ENCODE results near the gene PROZ.
A peak's percentile ranks its signal among the peaks of the same experiment; 100 is the strongest.

The PROZ gene

DNA sequence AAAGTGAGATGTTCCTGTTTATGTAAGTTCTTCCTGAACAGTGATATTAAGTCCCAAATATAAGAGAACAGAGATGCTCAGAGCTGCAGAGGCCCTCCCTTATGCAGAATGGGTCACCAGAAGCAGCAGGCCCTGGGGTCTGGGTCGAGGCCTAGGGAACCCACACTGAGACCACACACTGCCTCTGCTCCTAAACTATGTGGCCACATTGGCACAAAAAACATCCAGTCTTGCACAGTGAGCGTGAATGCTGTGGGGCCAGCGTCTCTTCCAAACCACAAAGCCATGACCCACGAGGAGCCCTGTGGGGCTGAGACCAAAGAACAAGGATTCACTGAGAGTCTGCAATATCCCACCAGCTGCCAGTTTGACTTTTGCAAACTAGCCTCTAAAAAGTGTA is 23.6 kb downstream of the PROZ start:
- Histone ChIP-seq H3K4me3 (ENCODE audit: extremely low read depth, insufficient read depth, low read length, poor library complexity, severe bottlenecking) (no peak overlapping the region), H3K9me3 (ENCODE audit: control insufficient read depth, low read length) (no peaks in the 10 kb centered on the region), H3K4me1 (ENCODE audit: control insufficient read depth, insufficient read depth, low read length, poor library complexity, severe bottlenecking) (peaks cover 57% of the 10 kb centered on the region), H3K27ac (ENCODE audit: low read depth, low read length, severe bottlenecking) (no peak overlapping the region), H3K36me3 (ENCODE audit: control insufficient read depth, insufficient read depth, low read length) (peaks cover 79% of the 10 kb centered on the region)
- 95 to 97% methylated on average over 4 of the region's 4 CpGs for WGBS, 2 experiments (ENCODE audit: insufficient coverage in 2 of 2)

DNA sequence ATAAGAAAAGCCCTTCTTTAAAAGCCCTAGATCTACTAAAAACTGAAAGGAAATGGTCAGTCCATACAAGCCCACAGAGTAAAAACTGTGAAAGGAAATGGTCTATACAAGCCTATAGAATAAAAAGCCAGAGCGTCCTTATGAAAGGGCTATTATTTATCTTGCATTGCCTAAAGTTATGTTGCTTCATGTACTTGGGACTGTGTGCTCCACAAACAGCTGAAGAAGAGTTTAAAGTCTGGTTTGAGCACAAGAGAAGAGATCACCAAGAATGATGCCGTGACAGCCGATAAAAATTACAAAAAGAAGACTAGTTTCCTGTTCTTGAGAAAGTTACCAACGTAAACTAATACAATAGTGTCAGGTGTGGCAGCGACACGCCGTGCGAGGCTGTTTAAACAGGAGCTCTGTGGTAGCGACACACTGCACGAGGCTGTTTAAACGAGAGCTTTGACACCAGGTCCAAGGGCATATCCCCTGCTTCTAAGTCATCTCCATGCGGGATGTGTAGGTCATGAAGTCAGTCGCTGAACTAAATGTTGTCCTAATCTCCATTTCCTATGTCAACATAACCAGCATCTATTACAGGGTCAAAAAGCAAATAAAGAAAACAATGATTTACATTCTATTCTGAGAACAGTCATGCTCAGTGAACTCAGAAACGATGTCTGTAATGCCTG is 25.1 kb downstream of the PROZ start:
- peaks cover 51% of the 10 kb centered on the region for H3K4me1 ChIP-seq (ENCODE audit: control insufficient read depth, insufficient read depth, low read length, poor library complexity, severe bottlenecking)
- no peak overlapping the region for H3K4me3 ChIP-seq (ENCODE audit: extremely low read depth, insufficient read depth, low read length, poor library complexity, severe bottlenecking)
- peaks cover 79% of the 10 kb centered on the region for H3K36me3 ChIP-seq (ENCODE audit: control insufficient read depth, insufficient read depth, low read length)
- H3K27ac ChIP-seq (ENCODE audit: low read depth, low read length, severe bottlenecking) = no peak overlapping the region
- 93 to 96% methylated on average over 13 to 14 of the region's 14 CpGs for WGBS, 2 experiments (ENCODE audit: insufficient coverage in 2 of 2)
- H3K9me3 ChIP-seq (ENCODE audit: control insufficient read depth, low read length) = no peaks in the 10 kb centered on the region

DNA sequence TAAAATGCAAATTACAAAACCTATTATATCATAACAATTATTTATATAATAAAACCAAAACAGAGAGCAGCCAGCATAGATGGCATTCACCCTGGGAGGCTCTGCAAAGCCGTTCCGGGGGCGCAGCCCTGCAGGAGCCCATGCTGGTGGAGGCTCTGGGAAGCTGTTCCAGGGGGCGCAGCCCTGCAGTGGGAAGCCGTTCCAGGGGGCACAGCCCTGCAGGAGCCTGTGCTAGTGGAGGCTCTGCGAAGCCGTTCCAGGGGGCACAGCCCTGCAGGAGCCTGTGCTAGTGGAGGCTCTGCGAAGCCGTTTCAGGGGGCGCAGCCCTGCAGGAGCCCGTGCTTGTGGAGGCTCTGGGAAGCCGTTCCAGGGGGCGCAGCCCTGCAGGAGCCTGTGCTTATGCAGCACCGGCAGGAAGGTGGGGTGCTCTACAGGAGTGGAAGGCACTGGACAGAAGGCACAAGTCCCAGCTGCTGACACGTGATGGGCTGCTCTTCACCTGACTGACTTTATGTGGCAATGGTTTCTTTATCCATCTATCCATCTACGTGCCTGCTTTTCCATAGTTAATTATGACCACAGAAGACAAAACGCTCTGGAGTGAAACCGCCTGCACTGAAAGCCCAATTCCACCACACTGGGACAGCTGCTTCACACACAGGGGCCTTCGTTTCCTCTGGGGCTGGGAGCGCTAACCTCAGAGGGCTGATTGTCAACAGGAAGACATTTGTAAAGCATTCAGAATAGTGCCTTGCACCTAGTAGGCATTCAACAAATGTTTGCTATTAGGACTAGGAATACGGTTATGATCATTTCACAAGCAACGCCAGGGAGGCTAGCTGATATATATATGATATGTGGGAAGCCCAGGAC is 26.4 kb downstream of the PROZ start:
- Histone ChIP-seq H3K4me3 (ENCODE audit: extremely low read depth, insufficient read depth, low read length, poor library complexity, severe bottlenecking) (no peak overlapping the region), H3K9me3 (ENCODE audit: control insufficient read depth, low read length) (peaks cover 6% of the 10 kb centered on the region), H3K4me1 (ENCODE audit: control insufficient read depth, insufficient read depth, low read length, poor library complexity, severe bottlenecking) (peaks cover 39% of the 10 kb centered on the region), H3K27ac (ENCODE audit: low read depth, low read length, severe bottlenecking) (no peak overlapping the region), H3K36me3 (ENCODE audit: control insufficient read depth, insufficient read depth, low read length) (peaks cover 79% of the 10 kb centered on the region)
- 88 to 92% methylated on average over 16 to 21 of the region's 22 CpGs for WGBS, 2 experiments (ENCODE audit: insufficient coverage in 2 of 2)

DNA sequence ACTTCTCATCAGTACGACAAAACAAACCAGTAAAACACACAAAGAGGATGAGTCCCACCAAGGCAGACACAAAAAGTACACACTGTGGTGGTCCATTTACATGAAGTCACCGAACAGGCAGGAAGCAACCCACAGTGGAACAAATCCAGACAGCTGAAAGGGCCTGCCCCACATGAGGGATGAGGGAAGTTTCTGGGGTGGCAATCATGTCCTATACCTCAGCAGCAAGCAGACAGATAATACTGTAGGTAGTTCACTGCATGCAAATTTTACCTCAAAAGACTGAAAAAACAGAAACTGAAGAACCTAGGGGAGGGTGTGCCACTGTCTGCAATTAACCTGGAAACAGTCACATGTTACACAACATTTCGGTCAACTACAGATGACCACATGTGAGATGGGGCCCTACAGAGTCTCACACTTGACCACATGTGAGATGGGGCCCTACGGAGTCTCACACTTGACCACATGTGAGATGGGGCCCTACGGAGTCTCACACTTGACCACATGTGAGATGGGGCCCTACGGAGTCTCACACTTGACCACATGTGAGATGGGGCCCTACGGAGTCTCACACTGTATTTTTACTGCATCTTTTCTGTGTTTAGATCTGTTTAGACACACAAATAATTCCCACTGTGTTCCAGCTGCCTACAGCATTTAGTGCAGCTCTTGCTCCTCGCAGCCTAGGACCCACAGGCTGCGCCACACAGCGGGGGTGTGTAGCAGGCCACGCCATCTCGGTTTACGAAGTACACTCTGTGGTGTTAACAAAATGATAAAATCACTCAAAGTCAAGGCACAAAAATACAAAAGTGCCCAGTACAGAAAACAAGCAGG is 27.8 kb downstream of the PROZ start:
- Histone ChIP-seq H3K36me3 (ENCODE audit: control insufficient read depth, insufficient read depth, low read length) (peaks cover 79% of the 10 kb centered on the region), H3K4me3 (ENCODE audit: extremely low read depth, insufficient read depth, low read length, poor library complexity, severe bottlenecking) (no peak overlapping the region), H3K27ac (ENCODE audit: low read depth, low read length, severe bottlenecking) (peak overlapping the region; percentile 29), H3K9me3 (ENCODE audit: control insufficient read depth, low read length) (peaks cover 6% of the 10 kb centered on the region), H3K4me1 (ENCODE audit: control insufficient read depth, insufficient read depth, low read length, poor library complexity, severe bottlenecking) (peaks cover 32% of the 10 kb centered on the region)
- 88 to 92% methylated on average over 8 to 9 of the region's 13 CpGs for WGBS, 2 experiments (ENCODE audit: insufficient coverage in 2 of 2)

DNA sequence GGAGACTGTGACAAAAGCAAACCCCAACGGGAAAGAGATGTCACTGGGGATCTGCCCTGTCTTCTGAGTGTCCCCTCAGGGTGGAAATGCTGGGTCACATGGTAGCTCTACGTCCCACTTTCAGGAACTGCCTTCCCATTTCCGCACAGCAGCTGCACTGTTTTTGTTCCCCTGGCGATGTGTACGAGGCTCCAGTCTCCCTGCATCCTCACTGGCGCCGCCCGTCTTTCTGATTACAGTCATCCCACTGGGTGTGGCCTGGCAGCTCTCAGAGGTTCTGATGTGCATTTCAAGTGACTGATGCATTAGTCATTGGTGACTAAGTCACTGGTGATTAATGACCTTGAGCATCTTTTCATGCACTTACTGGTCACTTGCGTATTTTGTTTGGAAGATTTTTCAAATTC is 28.8 kb downstream of the PROZ start:
- Histone ChIP-seq H3K9me3 (ENCODE audit: control insufficient read depth, low read length) (peaks cover 6% of the 10 kb centered on the region), H3K4me3 (ENCODE audit: extremely low read depth, insufficient read depth, low read length, poor library complexity, severe bottlenecking) (no peak overlapping the region), H3K36me3 (ENCODE audit: control insufficient read depth, insufficient read depth, low read length) (peaks cover 80% of the 10 kb centered on the region), H3K4me1 (ENCODE audit: control insufficient read depth, insufficient read depth, low read length, poor library complexity, severe bottlenecking) (peaks cover 32% of the 10 kb centered on the region), H3K27ac (ENCODE audit: low read depth, low read length, severe bottlenecking) (peak overlapping the region; percentile 85)
- WGBS, 2 experiments (ENCODE audit: insufficient coverage in 2 of 2) = 79 to 84% methylated on average over 7 to 8 of the region's 9 CpGs

DNA sequence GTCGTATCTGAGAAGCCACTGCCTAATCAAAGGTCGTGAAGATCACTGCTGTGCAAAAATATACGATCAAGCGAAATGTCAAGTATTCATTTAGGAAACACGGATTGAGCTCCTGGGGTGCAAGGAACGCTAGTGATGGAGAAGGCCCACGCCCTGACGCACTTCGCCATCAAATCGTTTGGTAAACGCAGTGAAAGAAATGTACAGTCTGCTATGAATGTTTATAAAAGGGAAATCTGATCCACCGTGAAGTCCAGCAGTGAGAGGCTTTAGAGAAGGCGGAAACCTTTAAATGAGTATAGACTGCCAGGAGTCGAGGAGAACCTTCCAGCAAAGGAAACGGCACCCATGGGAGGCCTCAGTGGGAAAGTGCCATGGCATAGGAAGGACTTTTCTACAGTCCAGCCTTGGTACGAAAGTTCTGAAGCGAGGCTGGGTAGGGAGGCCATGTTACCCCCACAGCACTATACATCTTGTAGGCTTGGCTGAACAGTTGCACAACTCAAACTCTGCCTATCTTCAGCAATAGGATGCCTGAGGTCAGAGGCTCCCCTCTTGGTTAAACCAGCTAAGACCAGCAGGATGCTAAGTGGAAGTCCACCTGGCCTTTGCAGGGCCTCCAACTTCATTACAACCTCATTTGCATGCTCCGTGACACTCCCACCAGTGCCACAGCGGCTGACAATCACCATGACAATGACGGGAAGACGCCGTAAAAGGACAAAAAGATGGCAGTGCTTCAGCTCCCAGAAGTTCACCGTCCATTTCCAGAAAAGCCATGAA is 29.6 kb downstream of the PROZ start:
- 93 to 96% methylated on average over 22 to 23 of the region's 23 CpGs for WGBS, 2 experiments (ENCODE audit: insufficient coverage in 2 of 2)
- Histone ChIP-seq H3K4me3 (ENCODE audit: extremely low read depth, insufficient read depth, low read length, poor library complexity, severe bottlenecking) (no peak overlapping the region), H3K27ac (ENCODE audit: low read depth, low read length, severe bottlenecking) (peak overlapping the region; percentile 85), H3K9me3 (ENCODE audit: control insufficient read depth, low read length) (peaks cover 6% of the 10 kb centered on the region), H3K4me1 (ENCODE audit: control insufficient read depth, insufficient read depth, low read length, poor library complexity, severe bottlenecking) (peaks cover 32% of the 10 kb centered on the region), H3K36me3 (ENCODE audit: control insufficient read depth, insufficient read depth, low read length) (peaks cover 79% of the 10 kb centered on the region)

DNA sequence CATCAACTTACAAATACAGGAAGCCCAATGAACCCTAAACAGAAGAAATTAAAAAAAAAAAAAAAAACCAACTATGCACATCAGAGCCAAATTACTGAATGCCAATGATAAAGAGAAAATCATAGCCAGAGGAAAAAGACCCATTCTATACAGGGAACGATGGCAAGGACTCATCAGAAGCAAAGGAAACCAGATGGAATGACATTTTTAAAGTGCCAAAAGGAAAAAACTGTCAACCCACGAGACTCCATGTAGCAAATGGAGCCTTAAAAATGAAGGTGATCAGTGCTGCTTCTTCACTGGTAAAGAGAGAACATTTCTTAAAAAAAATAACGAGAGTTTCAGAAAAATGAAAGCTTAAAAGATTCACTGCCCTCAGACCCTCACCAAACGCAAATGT is 31.7 kb downstream of the PROZ start:
- Histone ChIP-seq H3K36me3 (ENCODE audit: control insufficient read depth, insufficient read depth, low read length) (peaks cover 83% of the 10 kb centered on the region), H3K9me3 (ENCODE audit: control insufficient read depth, low read length) (peaks cover 6% of the 10 kb centered on the region), H3K4me3 (ENCODE audit: extremely low read depth, insufficient read depth, low read length, poor library complexity, severe bottlenecking) (no peak overlapping the region), H3K27ac (ENCODE audit: low read depth, low read length, severe bottlenecking) (no peak overlapping the region), H3K4me1 (ENCODE audit: control insufficient read depth, insufficient read depth, low read length, poor library complexity, severe bottlenecking) (peaks cover 24% of the 10 kb centered on the region)
- WGBS, 2 experiments (ENCODE audit: insufficient coverage in 2 of 2) = 97 to 100% methylated on average over 1 to 3 of the region's 4 CpGs

DNA sequence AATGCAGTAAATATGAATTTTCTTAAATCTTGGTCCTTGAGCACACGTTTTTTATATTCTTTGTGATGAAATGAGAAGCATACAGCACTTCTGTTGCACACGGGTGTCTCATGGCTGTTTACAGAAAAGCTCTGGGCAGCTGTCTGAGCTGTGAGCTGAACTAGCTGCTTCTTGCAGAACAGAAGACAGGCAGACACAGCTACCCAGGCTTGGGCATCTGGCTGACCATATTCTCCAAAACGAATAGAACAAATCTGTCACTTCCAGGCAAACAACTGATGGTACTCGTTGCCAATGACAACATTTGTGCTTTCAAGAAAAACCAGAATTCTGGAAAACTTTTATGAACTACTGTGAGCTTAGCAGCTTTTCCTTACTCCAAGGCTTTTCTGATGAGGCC is 33.8 kb downstream of the PROZ start:
- Histone ChIP-seq H3K27ac (ENCODE audit: low read depth, low read length, severe bottlenecking) (no peak overlapping the region), H3K9me3 (ENCODE audit: control insufficient read depth, low read length) (peaks cover 6% of the 10 kb centered on the region), H3K36me3 (ENCODE audit: control insufficient read depth, insufficient read depth, low read length) (peaks cover 92% of the 10 kb centered on the region), H3K4me3 (ENCODE audit: extremely low read depth, insufficient read depth, low read length, poor library complexity, severe bottlenecking) (no peak overlapping the region), H3K4me1 (ENCODE audit: control insufficient read depth, insufficient read depth, low read length, poor library complexity, severe bottlenecking) (peaks cover 6% of the 10 kb centered on the region)
- 95 to 100% methylated on average over 2 to 4 of the region's 4 CpGs for WGBS, 2 experiments (ENCODE audit: insufficient coverage in 2 of 2)

DNA sequence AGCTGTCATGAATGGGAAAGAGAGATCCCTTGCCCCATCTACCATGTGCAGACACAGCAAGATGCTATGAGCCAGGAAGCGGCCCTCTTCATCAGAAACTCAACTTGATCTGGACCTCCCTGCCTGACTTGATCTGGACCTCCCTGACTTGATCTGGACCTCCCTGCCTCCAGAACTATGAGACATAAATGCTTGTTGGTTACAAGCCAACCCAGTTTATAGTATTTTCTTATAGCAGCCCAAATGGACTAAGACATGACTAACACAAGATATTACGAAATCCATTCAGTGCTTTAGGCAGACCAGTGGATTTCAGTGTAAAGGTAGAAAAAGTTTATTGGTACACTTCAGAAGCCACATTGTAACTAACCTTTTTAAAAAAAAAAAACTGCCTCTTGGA is 34.5 kb downstream of the PROZ start:
- H3K36me3 ChIP-seq (ENCODE audit: control insufficient read depth, insufficient read depth, low read length) = peaks cover 96% of the 10 kb centered on the region
- 91 to 100% methylated on average over 1 of the region's 2 CpGs for WGBS, 2 experiments (ENCODE audit: insufficient coverage in 2 of 2)

DNA sequence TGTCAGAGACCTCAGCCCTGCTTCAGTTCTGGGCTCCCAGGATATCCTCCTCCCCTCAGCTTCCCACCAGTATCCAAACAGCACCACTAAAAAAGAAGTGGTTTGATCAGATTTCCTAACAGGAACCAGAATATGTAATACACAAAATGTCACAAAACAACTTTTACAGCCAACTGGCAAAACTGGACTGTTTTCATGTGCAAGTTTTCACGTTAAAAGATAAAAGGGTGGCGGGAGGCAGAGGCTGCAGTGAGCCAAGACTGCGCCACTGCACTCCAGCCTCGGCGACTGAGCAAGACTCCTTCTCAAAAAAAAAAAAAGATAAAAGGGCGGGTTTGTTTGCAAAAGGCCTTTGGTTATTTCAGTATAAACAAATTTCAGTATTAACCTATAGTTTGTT is 36.9 kb downstream of the PROZ start:
- H3K4me1 ChIP-seq (ENCODE audit: control insufficient read depth, insufficient read depth, low read length, poor library complexity, severe bottlenecking) = no peaks in the 10 kb centered on the region
- H3K4me3 ChIP-seq (ENCODE audit: extremely low read depth, insufficient read depth, low read length, poor library complexity, severe bottlenecking) = no peak overlapping the region
- no peak overlapping the region for H3K27ac ChIP-seq (ENCODE audit: low read depth, low read length, severe bottlenecking)
- 100% methylated on average over 1 to 5 of the region's 6 CpGs for WGBS, 2 experiments (ENCODE audit: insufficient coverage in 2 of 2)
- peaks cover 89% of the 10 kb centered on the region for H3K36me3 ChIP-seq (ENCODE audit: control insufficient read depth, insufficient read depth, low read length)
- H3K9me3 ChIP-seq (ENCODE audit: control insufficient read depth, low read length) = no peaks in the 10 kb centered on the region

More for the DNA sequence above, 34.5 kb downstream of the PROZ start:
- Histone ChIP-seq H3K9me3 (ENCODE audit: control insufficient read depth, low read length) (peaks cover 6% of the 10 kb centered on the region), H3K4me1 (ENCODE audit: control insufficient read depth, insufficient read depth, low read length, poor library complexity, severe bottlenecking) (peaks cover 3% of the 10 kb centered on the region), H3K27ac (ENCODE audit: low read depth, low read length, severe bottlenecking) (no peak overlapping the region), H3K4me3 (ENCODE audit: extremely low read depth, insufficient read depth, low read length, poor library complexity, severe bottlenecking) (no peak overlapping the region)
